BJ (cell line): ENCODE measurements around the gene CACNA2D4. TPM values are rescaled to one million over a fixed set of nuclear protein-coding genes. Genes with fewer than 3 reads are reported as not detected.

ENCODE experiments used
- CTCF ChIA-PET: fragments of 350-600 bp; formaldehyde crosslinking; extraction: SDS; loops from one replicate; lab custom pipeline; 2021; ENCODE audit warnings: antibody characterized with exemption, inconsistent platforms; lab: Yijun Ruan, JAX
- POLR2A ChIA-PET: fragments of 300-600 bp; sonication (Branson Sonifier 250); formaldehyde crosslinking; extraction: SDS; loops from one replicate; lab custom pipeline; 2021; ENCODE audit warnings: antibody characterized with exemption; lab: Charles Lee
- DNase-seq: peaks from one replicate; pipeline ENCODE4 v3.0.0-alpha.2; 2011; ENCODE audit warnings: low read depth
- H3K27me3 ChIP-seq: 2 replicates; pipeline ENCODE4 v1.6.0; 2011; ENCODE audit warnings: low read length; ENCODE audit not compliant: control insufficient read depth, insufficient read depth
- H3K36me3 ChIP-seq: 2 replicates; pipeline ENCODE4 v1.5.1; 2011; ENCODE audit warnings: low read length; ENCODE audit not compliant: control insufficient read depth, insufficient read depth
- H3K4me3 ChIP-seq: 2 replicates; pipeline ENCODE4 v1.5.1; 2011; ENCODE audit warnings: low read depth, mild to moderate bottlenecking, control low read depth, low read length
- polyA plus RNA-seq: library from polyadenylated mRNA; depleted of rRNA; stranded (reverse); fragments of >200 nt; gene quantifications from 2 replicates; pipeline ENCODE4 v1.2.3, GENCODE V29; 2011
- TF ChIP-seq, protein P1 (sequence below): IDR thresholded peaks from 2 replicates; pipeline ENCODE4 v1.5.1; 2011; ENCODE audit warnings: low read depth, mild to moderate bottlenecking, control low read depth, inconsistent platforms, low read length, moderate library complexity; ENCODE audit not compliant: insufficient read depth

Gene CACNA2D4
- polyA plus RNA-seq, 1 experiment = 0.39 TPM

DNA sequence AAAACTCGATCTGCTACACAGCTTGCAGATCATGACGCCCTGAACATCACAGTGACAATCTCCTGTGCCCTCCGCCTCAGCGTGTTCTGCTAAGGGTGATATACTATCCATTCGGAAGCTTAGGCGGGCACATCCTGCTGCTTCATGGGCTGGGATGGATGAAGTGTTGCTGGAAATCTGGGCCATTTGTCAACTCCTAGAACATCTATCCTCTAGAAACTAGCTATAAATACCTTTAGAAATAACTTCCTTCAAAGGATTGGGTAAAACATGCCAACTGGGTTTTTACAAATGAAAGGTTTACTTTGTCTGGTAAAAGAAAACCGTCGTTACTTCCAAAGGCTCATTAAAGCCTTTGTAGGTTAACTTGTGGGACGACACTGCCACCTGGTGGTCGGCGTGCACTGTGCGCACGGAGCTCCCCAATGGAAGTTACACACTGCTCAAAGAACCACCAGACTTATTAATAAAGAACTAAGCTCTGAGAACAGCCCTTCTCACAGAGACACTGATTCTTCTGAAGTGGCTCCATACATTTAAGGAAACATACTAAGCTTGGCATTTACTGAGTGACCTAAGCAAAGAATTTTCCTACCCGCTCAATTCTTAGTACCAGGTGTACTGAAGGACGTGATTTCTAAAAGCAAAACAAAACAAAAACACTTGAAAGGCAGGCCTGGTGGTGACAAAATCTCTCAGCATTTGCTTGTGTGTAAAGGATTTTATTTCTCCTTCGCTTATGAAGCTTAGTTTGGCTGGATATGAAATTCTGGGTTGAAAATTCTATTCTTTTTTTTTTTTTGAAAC lies 21.6 kb upstream of the CACNA2D4 start:
- Histone ChIP-seq H3K27me3 (no peaks in the 10 kb centered on the region), H3K4me3 (no peak overlapping the region), H3K36me3 (no peaks in the 10 kb centered on the region)
- POLR2A ChIA-PET = interaction anchor here (0.6 kb wide), 1 partner anchor 333 kb away, joined by 3 read pairs; no protein-coding TSS in a partner anchor
- TF ChIP-seq, protein P1, sequence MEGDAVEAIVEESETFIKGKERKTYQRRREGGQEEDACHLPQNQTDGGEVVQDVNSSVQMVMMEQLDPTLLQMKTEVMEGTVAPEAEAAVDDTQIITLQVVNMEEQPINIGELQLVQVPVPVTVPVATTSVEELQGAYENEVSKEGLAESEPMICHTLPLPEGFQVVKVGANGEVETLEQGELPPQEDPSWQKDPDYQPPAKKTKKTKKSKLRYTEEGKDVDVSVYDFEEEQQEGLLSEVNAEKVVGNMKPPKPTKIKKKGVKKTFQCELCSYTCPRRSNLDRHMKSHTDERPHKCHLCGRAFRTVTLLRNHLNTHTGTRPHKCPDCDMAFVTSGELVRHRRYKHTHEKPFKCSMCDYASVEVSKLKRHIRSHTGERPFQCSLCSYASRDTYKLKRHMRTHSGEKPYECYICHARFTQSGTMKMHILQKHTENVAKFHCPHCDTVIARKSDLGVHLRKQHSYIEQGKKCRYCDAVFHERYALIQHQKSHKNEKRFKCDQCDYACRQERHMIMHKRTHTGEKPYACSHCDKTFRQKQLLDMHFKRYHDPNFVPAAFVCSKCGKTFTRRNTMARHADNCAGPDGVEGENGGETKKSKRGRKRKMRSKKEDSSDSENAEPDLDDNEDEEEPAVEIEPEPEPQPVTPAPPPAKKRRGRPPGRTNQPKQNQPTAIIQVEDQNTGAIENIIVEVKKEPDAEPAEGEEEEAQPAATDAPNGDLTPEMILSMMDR = peak; percentile 95
- peak; percentile 19 for DNase-seq
- CTCF ChIA-PET = interaction anchor here (0.6 to 3.8 kb wide), 46 partner anchors 9 to 822 kb away, joined by 3 to 78 read pairs (median 4); partner anchors contain the start of gene CACNA2D4

DNA sequence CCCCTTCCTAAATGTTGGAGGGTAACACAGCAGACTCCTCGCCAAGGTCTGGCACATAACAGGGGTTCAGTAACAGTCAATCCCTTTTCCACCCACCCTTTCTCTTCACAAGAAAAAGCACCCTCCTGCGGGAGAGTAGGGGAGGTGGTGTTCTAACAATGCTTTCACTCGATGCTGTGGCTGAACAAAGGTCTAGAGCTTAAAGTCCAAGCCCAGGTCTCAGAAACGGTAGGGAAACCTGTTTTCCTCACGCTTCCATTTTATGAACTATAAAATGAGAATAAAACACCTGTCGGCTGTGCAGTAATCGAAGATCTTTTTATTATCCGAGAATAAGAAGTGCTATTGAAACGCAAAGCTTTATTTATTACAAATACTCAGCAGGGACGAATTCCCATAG lies 20.9 kb upstream of the CACNA2D4 start:
- TF ChIP-seq, protein P1 = no peak
- no peak for DNase-seq

DNA sequence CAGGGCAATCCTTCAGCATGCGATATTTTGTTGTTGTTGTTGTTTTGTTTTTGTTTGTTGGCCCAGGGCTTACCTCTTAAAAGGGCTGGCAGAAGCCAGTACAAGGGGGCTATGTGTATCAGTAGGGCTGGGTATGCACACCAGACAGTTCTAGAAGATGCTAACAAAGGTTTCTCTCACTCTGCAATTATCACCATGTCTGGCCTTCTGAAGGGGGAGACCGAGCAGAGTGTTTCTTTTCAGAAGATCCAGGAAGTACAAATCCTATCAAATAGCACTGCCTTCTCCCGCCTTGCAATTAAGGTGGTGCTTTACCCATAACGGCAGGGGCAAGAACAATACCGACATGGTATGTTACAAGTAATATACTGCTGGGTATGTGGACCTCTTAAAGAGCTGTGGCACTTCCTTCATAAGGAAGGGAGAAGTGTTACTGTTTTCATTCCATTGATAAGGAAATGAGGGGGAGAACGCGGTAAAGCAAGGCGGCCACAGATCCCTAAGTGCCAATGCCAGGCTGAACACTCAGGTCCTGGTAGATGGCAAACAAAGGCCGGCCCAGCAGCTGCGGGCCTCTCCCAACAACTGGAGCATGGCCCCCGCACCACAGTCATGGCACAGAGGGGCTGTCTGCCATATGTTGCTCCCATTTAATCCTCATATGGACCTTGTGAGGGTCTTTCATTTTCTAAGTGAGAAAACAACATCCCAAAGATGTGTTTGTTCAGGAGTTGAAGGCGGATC lies 19.2 kb upstream of the CACNA2D4 start:
- DNase-seq = no peak
- Histone ChIP-seq H3K4me3 (no peak overlapping the region), H3K27me3 (no peaks in the 10 kb centered on the region), H3K36me3 (no peaks in the 10 kb centered on the region)
- TF ChIP-seq, protein P1 = no peak
- ChIA-PET POLR2A (no interaction called here), CTCF (interaction anchor here (3.8 kb wide), 1 partner anchor 144 kb away, joined by 78 read pairs; no protein-coding TSS in a partner anchor)

More for the DNA sequence above, 20.9 kb upstream of the CACNA2D4 start:
- ChIA-PET POLR2A (interaction anchor here (0.6 kb wide), 1 partner anchor 334 kb away, joined by 3 read pairs; no protein-coding TSS in a partner anchor), CTCF (interaction anchor here (0.6 to 3.8 kb wide), 38 partner anchors 8 to 821 kb away, joined by 3 to 78 read pairs (median 4); partner anchors contain the start of gene CACNA2D4)
- Histone ChIP-seq H3K27me3 (no peaks in the 10 kb centered on the region), H3K4me3 (no peak overlapping the region), H3K36me3 (no peaks in the 10 kb centered on the region)

DNA sequence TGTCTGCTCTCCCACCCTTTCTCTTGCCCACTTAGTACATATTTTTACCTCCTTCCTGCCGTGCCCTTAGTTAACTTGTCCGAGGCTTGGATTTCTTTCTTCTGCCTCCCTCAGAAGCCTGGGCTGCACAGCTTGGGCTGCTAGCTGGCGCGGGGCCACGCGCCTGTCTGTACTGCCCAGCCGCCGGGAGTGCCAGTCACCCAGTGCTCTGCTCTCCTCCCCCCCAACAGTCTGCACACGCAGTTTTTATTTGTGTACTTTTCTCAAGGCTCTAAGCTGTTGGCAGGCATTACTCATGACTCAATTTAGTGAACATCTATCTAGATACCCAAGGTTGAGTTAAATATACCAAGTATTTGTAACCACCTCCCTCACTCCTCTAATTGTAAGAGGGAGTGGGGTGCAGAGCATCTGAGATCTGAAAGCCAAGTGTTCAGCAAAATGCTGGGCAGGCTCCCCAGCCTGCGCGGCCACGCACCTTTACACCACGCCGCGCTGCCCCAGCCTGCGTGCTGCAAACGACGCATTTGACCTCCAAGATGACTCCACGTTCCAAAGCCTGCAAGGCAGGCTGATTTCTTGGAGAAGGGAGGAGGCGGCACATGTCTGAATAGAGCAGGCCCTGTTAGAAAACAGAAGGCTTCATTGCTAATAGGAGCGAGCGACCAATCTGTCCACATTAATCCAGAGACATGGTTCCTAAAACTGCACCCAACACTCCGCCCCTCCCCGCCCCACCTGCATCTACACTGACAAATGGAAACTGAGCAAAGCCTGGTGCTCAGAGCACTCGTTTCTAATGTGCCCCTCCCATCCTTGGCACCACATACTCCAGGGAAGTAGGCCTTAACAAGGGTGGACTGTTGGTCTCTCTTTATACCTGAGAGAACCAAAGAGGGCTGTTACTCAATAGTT lies 18.2 kb upstream of the CACNA2D4 start:
- CTCF ChIA-PET = interaction anchor here (0.9 kb wide), 1 partner anchor 10 kb away, joined by 3 read pairs; no protein-coding TSS in a partner anchor
- TF ChIP-seq, protein P1 = no peak
- H3K27me3 ChIP-seq = no peaks in the 10 kb centered on the region
- POLR2A ChIA-PET = no interaction called here
- H3K36me3 ChIP-seq = no peaks in the 10 kb centered on the region
- H3K4me3 ChIP-seq = no peak overlapping the region
- no peak for DNase-seq
